ENCODE measurements around the gene CD226. TPM values are rescaled to one million over a fixed set of nuclear protein-coding genes. Genes with fewer than 3 reads are reported as not detected.

Gene CD226
- total RNA-seq, 2 experiments from 2014 or later = 47.6 to 52.2 TPM

- Mint-ChIP-seq H3K36me3 (ENCODE audit: low read depth) (peaks cover 9% of the 10 kb centered on the region), H3K27ac (peak overlapping the region; percentile 83), H3K9me3 (ENCODE audit: insufficient read depth) (peaks cover 11% of the 10 kb centered on the region), H3K4me3 (peak overlapping the region; percentile 52), H3K27me3 (ENCODE audit: low read depth) (no peaks in the 10 kb centered on the region), H3K4me1 (ENCODE audit: low read depth) (peaks cover 33% of the 10 kb centered on the region)
- ChIA-PET POLR2A (interaction anchor here (0.6 to 1.5 kb wide), 2 partner anchors 9 to 31 kb away, joined by 3 to 5 read pairs; no protein-coding TSS in a partner anchor), CTCF (interaction anchor here (1.1 kb wide), 1 partner anchor 20 kb away, joined by 3 read pairs; no protein-coding TSS in a partner anchor)
- no peak for ATAC-seq
- no peak for DNase-seq
These were observed 7.2 kb upstream of the CD226 start for GRCh38 chr18:69954719-69955480.

DNA sequence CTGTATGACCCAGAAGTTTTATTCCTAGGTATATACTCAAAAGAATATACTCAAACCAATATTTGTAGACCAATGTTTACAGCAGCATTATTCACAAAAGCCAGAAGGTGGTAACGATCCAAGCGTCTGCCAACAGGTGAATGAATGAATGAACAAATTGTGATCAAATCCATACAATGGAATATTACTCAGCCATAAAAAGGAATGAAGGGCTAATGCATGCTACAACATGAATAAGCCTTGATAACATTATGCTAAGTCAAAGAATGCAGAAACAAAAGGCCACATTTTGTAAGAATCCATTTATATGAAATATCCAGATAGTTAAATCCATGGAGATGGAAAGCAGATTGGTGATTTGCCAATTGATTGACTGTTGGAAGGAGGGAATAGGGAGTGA lies 5.5 kb upstream of the CD226 start:
- Mint-ChIP-seq H3K4me1 (ENCODE audit: low read depth) (peaks cover 22% of the 10 kb centered on the region), H3K4me3 (no peak overlapping the region), H3K9me3 (ENCODE audit: insufficient read depth) (peaks cover 11% of the 10 kb centered on the region), H3K27ac (no peak overlapping the region), H3K36me3 (ENCODE audit: low read depth) (peaks cover 9% of the 10 kb centered on the region), H3K27me3 (ENCODE audit: low read depth) (no peaks in the 10 kb centered on the region)
- ATAC-seq (no peak), DNase-seq (no peak)
- ChIA-PET POLR2A (no interaction called here), CTCF (no interaction called here)

GRCh38 chr18:69951182-69951581 lies 3.5 kb upstream of the CD226 start:
- CTCF ChIA-PET = interaction anchor here (0.9 to 1.0 kb wide), 2 partner anchors 8 to 51 kb away, joined by 4 to 5 read pairs; no protein-coding TSS in a partner anchor
- Mint-ChIP-seq H3K27ac (no peak overlapping the region), H3K36me3 (ENCODE audit: low read depth) (peaks cover 18% of the 10 kb centered on the region), H3K9me3 (ENCODE audit: insufficient read depth) (peaks cover 11% of the 10 kb centered on the region), H3K4me3 (no peak overlapping the region), H3K4me1 (ENCODE audit: low read depth) (peaks cover 27% of the 10 kb centered on the region), H3K27me3 (ENCODE audit: low read depth) (no peaks in the 10 kb centered on the region)
- POLR2A ChIA-PET = interaction anchor here (0.6 to 1.1 kb wide), 2 partner anchors 16 to 99 kb away, joined by 3 read pairs; no protein-coding TSS in a partner anchor
- DNase-seq (no peak), ATAC-seq (no peak)

- Mint-ChIP-seq H3K9me3 (ENCODE audit: insufficient read depth) (peaks cover 11% of the 10 kb centered on the region), H3K36me3 (ENCODE audit: low read depth) (peaks cover 33% of the 10 kb centered on the region), H3K27ac (no peak overlapping the region), H3K27me3 (ENCODE audit: low read depth) (no peaks in the 10 kb centered on the region), H3K4me3 (no peak overlapping the region), H3K4me1 (ENCODE audit: low read depth) (peaks cover 35% of the 10 kb centered on the region)
- no peak for ATAC-seq
- no peak for DNase-seq
- ChIA-PET POLR2A (no interaction called here), CTCF (no interaction called here)
These were observed 1.9 kb upstream of the CD226 start for GRCh38 chr18:69949538-69949936.

DNA sequence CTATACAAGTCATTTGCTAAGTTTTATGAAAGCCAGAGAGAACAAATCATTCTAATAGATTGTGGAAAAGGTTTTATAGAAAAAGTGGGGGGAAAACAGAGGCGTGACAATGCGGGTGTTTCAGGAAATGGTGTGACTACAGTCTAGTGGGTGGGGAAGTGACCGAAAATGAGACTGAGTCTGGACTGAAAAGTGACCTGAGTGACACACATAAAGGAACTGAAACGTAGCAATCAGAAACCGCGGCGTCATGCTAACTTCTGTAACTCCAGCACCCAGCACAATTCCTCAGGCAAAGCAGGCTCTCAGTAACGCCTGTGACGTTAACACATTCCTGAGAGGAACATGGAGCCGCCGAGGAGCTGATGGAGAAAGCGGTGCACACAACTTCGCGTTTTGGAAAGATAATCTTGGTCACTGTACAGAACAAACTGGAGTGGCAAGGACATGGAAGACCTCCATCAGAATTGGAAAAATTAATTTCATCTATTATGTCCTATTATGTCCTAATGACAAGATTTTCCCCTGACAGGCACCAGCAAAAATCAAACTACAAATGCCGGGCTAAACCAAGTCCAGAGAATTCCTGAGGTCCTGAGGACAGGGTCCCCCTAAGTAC lies 1.4 kb upstream of the CD226 start:
- no peaks in the 10 kb centered on the region for H3K27me3 Mint-ChIP-seq (ENCODE audit: low read depth)
- ATAC-seq (no peak), DNase-seq (peak; percentile 62)
- ChIA-PET CTCF (no interaction called here), POLR2A (no interaction called here)
- H3K4me1 Mint-ChIP-seq (ENCODE audit: low read depth) = peaks cover 36% of the 10 kb centered on the region
- H3K4me3 Mint-ChIP-seq = no peak overlapping the region
- H3K9me3 Mint-ChIP-seq (ENCODE audit: insufficient read depth) = peaks cover 11% of the 10 kb centered on the region
- H3K36me3 Mint-ChIP-seq (ENCODE audit: low read depth) = peaks cover 38% of the 10 kb centered on the region
- no peak overlapping the region for H3K27ac Mint-ChIP-seq

DNA sequence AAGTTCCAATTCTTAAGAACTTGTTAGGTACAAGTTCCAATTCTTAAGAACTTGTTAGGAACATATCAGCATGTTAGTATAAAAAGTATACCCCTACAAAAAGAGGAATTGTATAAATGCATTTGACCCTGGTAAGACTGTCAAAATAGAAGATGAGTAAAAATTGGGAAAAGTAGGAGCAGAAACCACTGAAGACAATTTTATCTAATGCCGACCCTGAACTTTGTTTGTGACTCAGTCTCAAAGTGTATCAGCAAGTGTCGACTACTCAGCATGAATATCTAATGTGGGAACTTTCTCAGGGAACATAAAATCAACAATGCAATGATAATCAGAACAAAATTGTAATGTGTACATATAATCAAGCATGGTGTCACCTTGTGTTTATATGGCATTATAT lies 583 bp upstream of the CD226 start:
- H3K36me3 Mint-ChIP-seq (ENCODE audit: low read depth) = peaks cover 43% of the 10 kb centered on the region
- H3K27ac Mint-ChIP-seq = no peak overlapping the region
- H3K4me1 Mint-ChIP-seq (ENCODE audit: low read depth) = peaks cover 40% of the 10 kb centered on the region
- ATAC-seq = no peak
- DNase-seq = no peak
- peaks cover 10% of the 10 kb centered on the region for H3K9me3 Mint-ChIP-seq (ENCODE audit: insufficient read depth)
- ChIA-PET POLR2A (interaction anchor here (4.2 kb wide), 1 partner anchor 8 kb away, joined by 21 read pairs; no protein-coding TSS in a partner anchor), CTCF (no interaction called here)
- H3K4me3 Mint-ChIP-seq = no peak overlapping the region
- no peaks in the 10 kb centered on the region for H3K27me3 Mint-ChIP-seq (ENCODE audit: low read depth)

GRCh38 chr18:69946608-69947155 lies 991 bp downstream of the CD226 start:
- no peak overlapping the region for H3K4me3 Mint-ChIP-seq
- DNase-seq (no peak), ATAC-seq (no peak)
- peaks cover 53% of the 10 kb centered on the region for H3K4me1 Mint-ChIP-seq (ENCODE audit: low read depth)
- peaks cover 15% of the 10 kb centered on the region for H3K9me3 Mint-ChIP-seq (ENCODE audit: insufficient read depth)
- H3K27ac Mint-ChIP-seq = no peak overlapping the region
- POLR2A ChIA-PET = interaction anchor here (0.9 to 4.2 kb wide), 5 partner anchors 10 to 61 kb away, joined by 4 to 21 read pairs (median 12); no protein-coding TSS in a partner anchor
- H3K36me3 Mint-ChIP-seq (ENCODE audit: low read depth) = peaks cover 57% of the 10 kb centered on the region
- CTCF ChIA-PET = interaction anchor here (0.9 to 4.2 kb wide), 4 partner anchors 10 to 14 kb away, joined by 4 to 33 read pairs (median 6); no protein-coding TSS in a partner anchor
- no peaks in the 10 kb centered on the region for H3K27me3 Mint-ChIP-seq (ENCODE audit: low read depth)

GRCh38 chr18:69945220-69946114 lies 2.2 kb downstream of the CD226 start:
- ChIA-PET CTCF (interaction anchor here (1.4 to 4.2 kb wide), 2 partner anchors 10 to 47 kb away, joined by 3 to 33 read pairs; no protein-coding TSS in a partner anchor), POLR2A (interaction anchor here (0.9 to 4.2 kb wide), 7 partner anchors 9 to 60 kb away, joined by 3 to 22 read pairs (median 8); no protein-coding TSS in a partner anchor)
- DNase-seq (no peak), ATAC-seq (peak; percentile 25)
- no peak overlapping the region for H3K27ac Mint-ChIP-seq
- no peaks in the 10 kb centered on the region for H3K27me3 Mint-ChIP-seq (ENCODE audit: low read depth)
- H3K9me3 Mint-ChIP-seq (ENCODE audit: insufficient read depth) = peaks cover 14% of the 10 kb centered on the region
- peaks cover 64% of the 10 kb centered on the region for H3K36me3 Mint-ChIP-seq (ENCODE audit: low read depth)
- H3K4me3 Mint-ChIP-seq = no peak overlapping the region
- peaks cover 58% of the 10 kb centered on the region for H3K4me1 Mint-ChIP-seq (ENCODE audit: low read depth)

DNA sequence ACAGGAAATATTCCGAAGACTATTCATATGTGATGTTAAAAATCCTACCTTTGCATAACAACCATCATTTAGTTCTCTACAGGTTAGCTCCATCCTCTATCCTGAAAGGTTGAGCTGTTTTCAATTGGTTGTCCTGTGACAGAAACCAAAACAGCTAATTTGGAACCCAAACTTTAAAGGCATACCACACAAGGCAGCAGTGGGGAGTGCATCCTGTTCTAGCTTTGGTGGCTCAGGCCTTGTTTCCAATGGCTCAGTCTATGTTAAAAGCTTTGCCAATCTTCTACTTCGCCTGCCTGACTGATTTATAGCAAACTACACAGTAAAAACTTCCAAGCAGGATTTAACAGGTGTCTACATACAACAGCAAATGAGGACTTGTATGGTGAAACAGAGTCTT lies 3.2 kb downstream of the CD226 start:
- Mint-ChIP-seq H3K27ac (peak overlapping the region; percentile 77), H3K27me3 (ENCODE audit: low read depth) (no peaks in the 10 kb centered on the region), H3K36me3 (ENCODE audit: low read depth) (peaks cover 75% of the 10 kb centered on the region), H3K4me3 (no peak overlapping the region), H3K4me1 (ENCODE audit: low read depth) (peaks cover 68% of the 10 kb centered on the region), H3K9me3 (ENCODE audit: insufficient read depth) (peaks cover 22% of the 10 kb centered on the region)
- ChIA-PET CTCF (interaction anchor here (0.8 to 4.2 kb wide), 9 partner anchors 9 to 143 kb away, joined by 3 to 33 read pairs (median 7); no protein-coding TSS in a partner anchor), POLR2A (interaction anchor here (1.0 to 4.2 kb wide), 6 partner anchors 8 to 58 kb away, joined by 4 to 22 read pairs (median 13); no protein-coding TSS in a partner anchor)
- ATAC-seq = peak; percentile 35
- DNase-seq = peak; percentile 55

DNA sequence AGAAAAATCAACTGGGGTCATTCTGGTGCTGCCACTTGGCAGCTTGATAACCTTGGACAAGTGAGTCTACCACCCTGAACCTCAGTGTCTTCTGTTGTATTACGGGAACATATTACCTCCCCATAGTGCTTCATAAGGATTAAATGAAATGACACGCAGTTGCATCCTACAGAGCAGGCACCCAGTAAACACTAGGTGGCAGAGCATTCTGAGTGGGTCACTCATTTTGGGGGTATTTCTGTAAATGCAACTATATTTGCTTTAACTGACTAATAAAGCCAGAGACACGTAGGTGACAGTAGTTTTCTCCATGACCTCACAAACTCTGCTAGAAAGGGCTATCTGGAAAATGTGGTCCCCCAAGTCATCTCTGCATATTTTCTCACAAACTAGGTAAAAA lies 4.7 kb downstream of the CD226 start:
- Mint-ChIP-seq H3K27me3 (ENCODE audit: low read depth) (no peaks in the 10 kb centered on the region), H3K27ac (peak overlapping the region; percentile 54), H3K4me3 (peak overlapping the region; percentile 65), H3K9me3 (ENCODE audit: insufficient read depth) (peaks cover 22% of the 10 kb centered on the region), H3K4me1 (ENCODE audit: low read depth) (peaks cover 73% of the 10 kb centered on the region), H3K36me3 (ENCODE audit: low read depth) (peaks cover 89% of the 10 kb centered on the region)
- ATAC-seq (no peak), DNase-seq (no peak)
- CTCF ChIA-PET = interaction anchor here (1.0 to 2.3 kb wide), 5 partner anchors 9 to 144 kb away, joined by 3 to 9 read pairs (median 7); no protein-coding TSS in a partner anchor
- POLR2A ChIA-PET = interaction anchor here (2.8 kb wide), 1 partner anchor 7 kb away, joined by 22 read pairs; no protein-coding TSS in a partner anchor

- ChIA-PET POLR2A (no interaction called here), CTCF (no interaction called here)
- Mint-ChIP-seq H3K9me3 (ENCODE audit: insufficient read depth) (peaks cover 22% of the 10 kb centered on the region), H3K4me1 (ENCODE audit: low read depth) (peaks cover 67% of the 10 kb centered on the region), H3K4me3 (no peak overlapping the region), H3K27ac (peak overlapping the region; percentile 18), H3K27me3 (ENCODE audit: low read depth) (no peaks in the 10 kb centered on the region), H3K36me3 (ENCODE audit: low read depth) (peaks cover 91% of the 10 kb centered on the region)
- DNase-seq (no peak), ATAC-seq (no peak)
These were observed 6.5 kb downstream of the CD226 start for GRCh38 chr18:69941183-69941582.
